Stimulated activated CD4-positive, alpha-beta T cell treated with anti-CD3 and anti-CD28 coated beads, Interleukin-1b, Interleukin-23, amount 100 ng/mL, for 48 hours (primary cell): ENCODE data around the gene WWTR1.

Experiments
- DNase-seq: peaks from one replicate; pipeline ENCODE4 v3.0.0-alpha.2; 2020

Gene WWTR1

GRCh38 chr3:149654188-149654601, 3.6 kb downstream of the WWTR1 start:
- DNase-seq: no peak

GRCh38 chr3:149653564-149653963, 4.3 kb downstream of the WWTR1 start:
- no peak for DNase-seq

GRCh38 chr3:149653136-149653535, 4.7 kb downstream of the WWTR1 start:
- DNase-seq: no peak

GRCh38 chr3:149650828-149651227, 7.0 kb downstream of the WWTR1 start:
- no peak for DNase-seq

GRCh38 chr3:149648525-149648924, 9.3 kb downstream of the WWTR1 start:
- DNase-seq: no peak

GRCh38 chr3:149647812-149648211, 10.0 kb downstream of the WWTR1 start:
- no peak for DNase-seq

GRCh38 chr3:149647285-149647684, 10.5 kb downstream of the WWTR1 start:
- no peak for DNase-seq

- DNase-seq: no peak
These were observed 11.6 kb downstream of the WWTR1 start for GRCh38 chr3:149646181-149646766.

- DNase-seq: no peak
These were observed 13.9 kb downstream of the WWTR1 start for GRCh38 chr3:149643963-149644362.

GRCh38 chr3:149643482-149643798, 14.4 kb downstream of the WWTR1 start:
- no peak for DNase-seq

GRCh38 chr3:149640976-149641728, 16.7 kb downstream of the WWTR1 start:
- no peak for DNase-seq

- DNase-seq: no peak
These were observed 18.7 kb downstream of the WWTR1 start for GRCh38 chr3:149639093-149639486.

- no peak for DNase-seq
These were observed 19.4 kb downstream of the WWTR1 start for GRCh38 chr3:149638228-149639092.

GRCh38 chr3:149635396-149635795, 22.4 kb downstream of the WWTR1 start:
- no peak for DNase-seq

GRCh38 chr3:149634573-149634972, 23.3 kb downstream of the WWTR1 start:
- DNase-seq: no peak

GRCh38 chr3:149634072-149634471, 23.8 kb downstream of the WWTR1 start:
- no peak for DNase-seq

- DNase-seq: no peak
These were observed 25.6 kb downstream of the WWTR1 start for GRCh38 chr3:149632225-149632624.

- DNase-seq: no peak
These were observed 27.0 kb downstream of the WWTR1 start for GRCh38 chr3:149630806-149631205.

GRCh38 chr3:149628957-149629670, 28.7 kb downstream of the WWTR1 start:
- DNase-seq: no peak

- no peak for DNase-seq
These were observed 31.2 kb downstream of the WWTR1 start for GRCh38 chr3:149626671-149627070.

- DNase-seq: no peak
These were observed 32.0 kb downstream of the WWTR1 start for GRCh38 chr3:149625795-149626194.

GRCh38 chr3:149623824-149624223, 34.0 kb downstream of the WWTR1 start:
- no peak for DNase-seq
